22Rv1 (cell line): ENCODE measurements around the gene RPS8.
"Not testable (repeated sequence)": the region's sequence is repeated elsewhere in the genome, so short reads cannot be mapped to it uniquely, and the experiment has no call there.

Experiments used
- ZFX ChIP-seq: fragments of 450-650 bp; IDR thresholded peaks from 2 replicates; pipeline ENCODE4 v1.6.1; 2017; ENCODE audit warnings: antibody characterized with exemption, borderline replicate concordance
- TF ChIP-seq, protein P1 (sequence below): fragments of 450-650 bp; IDR thresholded peaks from 2 replicates; pipeline ENCODE4 v1.5.1; 2017; ENCODE audit warnings: mild to moderate bottlenecking

DNA sequence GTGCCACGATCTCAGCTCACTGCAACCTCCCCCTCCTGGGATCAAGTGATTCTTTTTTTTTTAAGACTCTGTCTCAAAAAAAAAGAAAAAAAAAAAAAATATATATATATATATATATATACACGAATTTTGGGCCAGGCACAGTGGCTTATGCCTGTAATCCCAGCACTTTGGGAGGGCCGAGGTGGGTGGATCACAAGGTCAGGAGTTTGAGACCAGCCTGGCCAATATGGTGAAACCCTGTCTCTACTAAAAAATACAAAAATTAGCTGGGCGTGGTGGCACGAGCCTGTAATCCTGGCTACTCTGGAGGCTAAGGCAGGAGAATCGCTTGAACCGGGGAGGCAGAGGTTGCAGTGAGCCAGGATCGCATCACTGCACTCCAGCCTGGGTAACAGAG is 22.5 kb downstream of the RPS8 start:
- TF ChIP-seq, protein P1, sequence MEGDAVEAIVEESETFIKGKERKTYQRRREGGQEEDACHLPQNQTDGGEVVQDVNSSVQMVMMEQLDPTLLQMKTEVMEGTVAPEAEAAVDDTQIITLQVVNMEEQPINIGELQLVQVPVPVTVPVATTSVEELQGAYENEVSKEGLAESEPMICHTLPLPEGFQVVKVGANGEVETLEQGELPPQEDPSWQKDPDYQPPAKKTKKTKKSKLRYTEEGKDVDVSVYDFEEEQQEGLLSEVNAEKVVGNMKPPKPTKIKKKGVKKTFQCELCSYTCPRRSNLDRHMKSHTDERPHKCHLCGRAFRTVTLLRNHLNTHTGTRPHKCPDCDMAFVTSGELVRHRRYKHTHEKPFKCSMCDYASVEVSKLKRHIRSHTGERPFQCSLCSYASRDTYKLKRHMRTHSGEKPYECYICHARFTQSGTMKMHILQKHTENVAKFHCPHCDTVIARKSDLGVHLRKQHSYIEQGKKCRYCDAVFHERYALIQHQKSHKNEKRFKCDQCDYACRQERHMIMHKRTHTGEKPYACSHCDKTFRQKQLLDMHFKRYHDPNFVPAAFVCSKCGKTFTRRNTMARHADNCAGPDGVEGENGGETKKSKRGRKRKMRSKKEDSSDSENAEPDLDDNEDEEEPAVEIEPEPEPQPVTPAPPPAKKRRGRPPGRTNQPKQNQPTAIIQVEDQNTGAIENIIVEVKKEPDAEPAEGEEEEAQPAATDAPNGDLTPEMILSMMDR = not testable (repeated sequence)
- not testable (repeated sequence) for TF ChIP-seq ZFX
